Effector memory CD4-positive, alpha-beta T cell (primary cell): Measurements from ENCODE around the gene ZDHHC8.

Experiments
- DNase-seq, 3 donors: peaks; one replicate each; pipeline ENCODE4 v3.0.0-alpha.2; 2020
- H3K27ac ChIP-seq: 2 replicates; pipeline ENCODE4 v1.7.0; 2013; ENCODE audit warnings: mild to moderate bottlenecking, low read length, moderate library complexity; ENCODE audit not compliant: insufficient read depth, poor library complexity, severe bottlenecking
- H3K27me3 ChIP-seq: replicated peaks from 2 replicates; pipeline ENCODE4 v1.7.0; 2013; ENCODE audit warnings: mild to moderate bottlenecking, low read length; ENCODE audit not compliant: insufficient read depth, control insufficient read depth, poor library complexity, severe bottlenecking
- H3K36me3 ChIP-seq: 2 replicates; pipeline ENCODE4 v1.7.0; 2013; ENCODE audit warnings: mild to moderate bottlenecking, low read length, moderate library complexity; ENCODE audit not compliant: control insufficient read depth, insufficient read depth
- H3K4me1 ChIP-seq: 2 replicates; pipeline ENCODE4 v1.7.0; 2013; ENCODE audit warnings: low read length, mild to moderate bottlenecking; ENCODE audit not compliant: control insufficient read depth, insufficient read depth, poor library complexity, severe bottlenecking
- H3K4me3 ChIP-seq: 2 replicates; pipeline ENCODE4 v1.7.0; 2013; ENCODE audit warnings: low read length, low read depth, mild to moderate bottlenecking; ENCODE audit not compliant: insufficient read depth, poor library complexity, severe bottlenecking
- H3K9me3 ChIP-seq: 2 replicates; pipeline ENCODE4 v1.7.0; 2013; ENCODE audit warnings: mild to moderate bottlenecking, low read length, moderate library complexity; ENCODE audit not compliant: control insufficient read depth

Gene ZDHHC8

GRCh38 chr22:20096574-20097420, 34.8 kb upstream of the ZDHHC8 start:
- Histone ChIP-seq H3K4me1 (peaks cover 23% of the 10 kb centered on the region), H3K27ac (no peak overlapping the region), H3K27me3 (no peaks in the 10 kb centered on the region), H3K4me3 (no peak overlapping the region), H3K36me3 (peaks cover 46% of the 10 kb centered on the region), H3K9me3 (no peaks in the 10 kb centered on the region)
- no peak for DNase-seq

GRCh38 chr22:20099099-20099711, 32.4 kb upstream of the ZDHHC8 start:
- Histone ChIP-seq H3K4me1 (peaks cover 23% of the 10 kb centered on the region), H3K36me3 (peaks cover 24% of the 10 kb centered on the region), H3K9me3 (no peaks in the 10 kb centered on the region), H3K27me3 (no peaks in the 10 kb centered on the region), H3K27ac (peak overlapping the region; percentile 68), H3K4me3 (no peak overlapping the region)
- DNase-seq, result no peak

- Histone ChIP-seq H3K36me3 (peaks cover 19% of the 10 kb centered on the region), H3K27ac (peak overlapping the region; percentile 67), H3K9me3 (no peaks in the 10 kb centered on the region), H3K27me3 (no peaks in the 10 kb centered on the region), H3K4me1 (peaks cover 23% of the 10 kb centered on the region), H3K4me3 (no peak overlapping the region)
- DNase-seq, result no peak
Observed at GRCh38 chr22:20101638-20102037, 30.0 kb upstream of the ZDHHC8 start.

- Histone ChIP-seq H3K27me3 (no peaks in the 10 kb centered on the region), H3K4me3 (no peak overlapping the region), H3K36me3 (peaks cover 24% of the 10 kb centered on the region), H3K4me1 (peaks cover 23% of the 10 kb centered on the region), H3K9me3 (no peaks in the 10 kb centered on the region), H3K27ac (peak overlapping the region; percentile 4)
- DNase-seq, result no peak
Observed at GRCh38 chr22:20102203-20102780, 29.3 kb upstream of the ZDHHC8 start.

DNA sequence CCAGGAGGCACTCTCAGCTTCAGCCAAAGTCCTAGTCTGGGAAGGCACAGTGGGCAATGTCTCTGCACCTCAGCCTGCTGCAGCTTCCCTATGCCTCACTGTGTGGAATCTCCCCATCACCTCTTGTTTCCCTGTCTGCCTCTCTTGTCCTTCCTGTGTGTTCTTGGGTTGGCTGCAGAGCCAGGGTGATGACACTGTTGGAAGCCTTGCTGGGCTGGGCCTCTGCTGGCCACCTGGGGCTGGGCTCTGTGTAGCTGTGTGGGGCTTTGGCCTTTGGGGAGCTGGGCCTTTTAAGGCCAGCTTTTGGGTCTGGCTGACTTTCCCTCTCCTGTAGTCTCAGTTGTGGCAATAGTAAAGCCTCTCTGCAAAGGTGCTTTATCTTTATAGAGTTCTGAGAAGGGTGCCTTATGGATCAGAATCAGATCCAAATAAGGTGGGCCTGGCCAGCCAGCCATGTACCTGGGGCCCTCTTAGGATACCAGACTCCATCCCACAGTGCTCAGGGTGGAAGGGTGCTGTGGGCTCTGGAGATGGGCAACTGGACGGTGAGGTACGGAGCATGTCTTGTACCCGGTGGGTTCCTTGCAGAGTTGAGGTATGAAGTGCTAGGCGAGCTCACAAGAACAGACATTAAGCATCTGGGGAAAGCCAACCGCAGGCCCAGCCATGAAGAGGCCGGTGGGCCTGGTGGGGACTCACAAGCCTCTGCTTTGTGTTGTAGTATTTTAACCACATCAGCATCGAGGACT, 26.0 kb upstream of the ZDHHC8 start:
- Histone ChIP-seq H3K27me3 (no peaks in the 10 kb centered on the region), H3K27ac (peak overlapping the region; percentile 22), H3K4me3 (no peak overlapping the region), H3K9me3 (no peaks in the 10 kb centered on the region), H3K4me1 (peaks cover 5% of the 10 kb centered on the region), H3K36me3 (peaks cover 54% of the 10 kb centered on the region)
- DNase-seq, result no peak

GRCh38 chr22:20106205-20106848, 25.3 kb upstream of the ZDHHC8 start:
- DNase-seq, result no peak
- no peak overlapping the region for H3K27ac ChIP-seq
- H3K36me3 ChIP-seq, result peaks cover 54% of the 10 kb centered on the region
- H3K4me3 ChIP-seq, result no peak overlapping the region
- no peaks in the 10 kb centered on the region for H3K27me3 ChIP-seq
- H3K9me3 ChIP-seq, result no peaks in the 10 kb centered on the region
- H3K4me1 ChIP-seq, result no peaks in the 10 kb centered on the region

- no peak for DNase-seq
- Histone ChIP-seq H3K4me3 (no peak overlapping the region), H3K4me1 (no peaks in the 10 kb centered on the region), H3K27me3 (no peaks in the 10 kb centered on the region), H3K36me3 (peaks cover 54% of the 10 kb centered on the region), H3K27ac (no peak overlapping the region), H3K9me3 (no peaks in the 10 kb centered on the region)
Observed at GRCh38 chr22:20106849-20107237, 24.8 kb upstream of the ZDHHC8 start.

DNA sequence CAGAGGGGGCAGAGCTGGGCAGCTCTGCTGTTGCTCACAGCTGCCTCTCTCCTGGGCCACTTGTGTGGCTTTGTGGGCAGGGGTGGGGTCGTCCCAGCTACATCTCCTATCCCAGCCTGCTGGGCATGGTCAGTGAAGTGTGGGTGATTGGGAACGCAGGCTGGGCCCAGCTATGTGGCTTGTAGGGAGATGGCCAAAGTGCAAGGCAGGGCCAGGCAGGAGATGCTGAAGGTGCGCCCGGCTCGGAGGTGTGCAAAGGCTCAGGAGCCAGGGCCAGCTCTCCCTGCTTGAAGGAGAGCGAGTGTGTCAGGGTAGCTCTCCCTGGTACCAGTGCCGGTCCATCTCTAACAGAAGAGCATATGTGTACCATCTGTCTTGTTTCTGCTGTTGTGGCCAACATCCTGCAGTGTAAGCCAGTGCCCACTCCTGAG, 24.1 kb upstream of the ZDHHC8 start:
- H3K36me3 ChIP-seq, result peaks cover 58% of the 10 kb centered on the region

GRCh38 chr22:20107951-20108756, 23.4 kb upstream of the ZDHHC8 start:
- no peak overlapping the region for H3K4me3 ChIP-seq
- no peak for DNase-seq
- no peak overlapping the region for H3K27ac ChIP-seq
- peaks cover 65% of the 10 kb centered on the region for H3K36me3 ChIP-seq
- no peaks in the 10 kb centered on the region for H3K9me3 ChIP-seq
- H3K27me3 ChIP-seq, result no peaks in the 10 kb centered on the region
- no peaks in the 10 kb centered on the region for H3K4me1 ChIP-seq

More for the DNA sequence above, 24.1 kb upstream of the ZDHHC8 start:
- Histone ChIP-seq H3K27ac (no peak overlapping the region), H3K27me3 (no peaks in the 10 kb centered on the region), H3K4me1 (no peaks in the 10 kb centered on the region), H3K9me3 (no peaks in the 10 kb centered on the region), H3K4me3 (no peak overlapping the region)
- DNase-seq, result no peak
